Neuronal stem cell (in vitro differentiated cells): ENCODE measurements around the gene EFCC1.

Experiments
- DNase-seq: peaks from one replicate; pipeline ENCODE4 v3.0.0-alpha.2; 2013; ENCODE audit warnings: low spot score
- H2AFZ ChIP-seq: one replicate; pipeline ENCODE4 v1.6.1; 2013; ENCODE audit warnings: mild to moderate bottlenecking, low read length, inconsistent platforms
- H2AK5ac ChIP-seq: 2 replicates; pipeline ENCODE4 v1.6.1; 2013; ENCODE audit warnings: low read depth, mild to moderate bottlenecking, inconsistent platforms, low read length, moderate library complexity, mixed read lengths
- H2BK120ac ChIP-seq: 2 replicates; pipeline ENCODE4 v1.6.1; 2013; ENCODE audit warnings: low read depth, mild to moderate bottlenecking, inconsistent platforms, low read length, moderate library complexity, mixed read lengths
- H2BK12ac ChIP-seq: one replicate; pipeline ENCODE4 v1.6.1; 2013; ENCODE audit warnings: low read length, inconsistent platforms
- H2BK15ac ChIP-seq: 2 replicates; pipeline ENCODE4 v1.6.1; 2013; ENCODE audit warnings: mild to moderate bottlenecking, low read length, inconsistent platforms, mixed read lengths
- H2BK5ac ChIP-seq: one replicate; pipeline ENCODE4 v1.6.1; 2013; ENCODE audit warnings: inconsistent platforms, mild to moderate bottlenecking, low read length, moderate library complexity
- H3K14ac ChIP-seq: one replicate; pipeline ENCODE4 v1.6.1; 2013; ENCODE audit warnings: low read length, inconsistent platforms
- H3K18ac ChIP-seq: 2 replicates; pipeline ENCODE4 v1.6.1; 2013; ENCODE audit warnings: low read length, inconsistent platforms
- H3K23ac ChIP-seq: 2 replicates; pipeline ENCODE4 v1.6.1; 2013; ENCODE audit warnings: low read depth, mild to moderate bottlenecking, mixed read lengths, low read length, inconsistent platforms; ENCODE audit not compliant: poor library complexity
- H3K27ac ChIP-seq: replicated peaks from 3 replicates; pipeline ENCODE4 v1.5.1; 2013; ENCODE audit warnings: low read length, inconsistent platforms
- H3K27me3 ChIP-seq, 3 experiments: 2 replicates each; pipeline ENCODE4 v1.6.1; 2013; ENCODE audit warnings: low read length in 3 of 3, mild to moderate bottlenecking in 2 of 3, inconsistent platforms in 1 of 3, low read depth in 1 of 3, mixed read lengths in 1 of 3, moderate library complexity in 1 of 3; ENCODE audit not compliant: control insufficient read depth in 3 of 3, insufficient read depth in 3 of 3
- H3K36me3 ChIP-seq, 2 donors: replicated peaks in 1 of 2; 2 replicates each; pipeline ENCODE4 v1.6.1; 2013; ENCODE audit warnings: low read length in 2 of 2; ENCODE audit not compliant: control insufficient read depth in 2 of 2, insufficient read depth in 2 of 2
- H3K4ac ChIP-seq: 2 replicates; pipeline ENCODE4 v1.6.1; 2013; ENCODE audit warnings: inconsistent platforms, mild to moderate bottlenecking, low read length, moderate library complexity
- H3K4me1 ChIP-seq, 2 donors: 1 replicate in 1 of 2; 2 replicates in 1 of 2; pipeline ENCODE4 v1.6.1; 2013; ENCODE audit warnings: low read length in 2 of 2, low read depth in 1 of 2; ENCODE audit not compliant: control insufficient read depth in 2 of 2, insufficient read depth in 1 of 2
- H3K4me2 ChIP-seq: one replicate; pipeline ENCODE4 v1.6.1; 2013; ENCODE audit warnings: mild to moderate bottlenecking, low read length, inconsistent platforms; ENCODE audit not compliant: insufficient read depth, poor library complexity, severe bottlenecking
- H3K4me3 ChIP-seq, 2 donors: 2 replicates each; pipeline ENCODE4 v1.5.1; 2013; ENCODE audit warnings: low read length in 2 of 2, mild to moderate bottlenecking in 2 of 2, inconsistent platforms in 1 of 2, moderate library complexity in 1 of 2
- H3K79me1 ChIP-seq: one replicate; pipeline ENCODE4 v1.6.1; 2013; ENCODE audit warnings: low read depth, mild to moderate bottlenecking, inconsistent platforms, low read length, moderate library complexity
- H3K9ac ChIP-seq: one replicate; pipeline ENCODE4 v1.6.1; 2013; ENCODE audit warnings: mild to moderate bottlenecking, low read depth, low read length, inconsistent platforms; ENCODE audit not compliant: poor library complexity
- H3K9me3 ChIP-seq, 2 donors: replicated peaks in 1 of 2; 2 replicates each; pipeline versions ENCODE3 to v1.6.1; 2013; ENCODE audit warnings: low read length in 2 of 2, mild to moderate bottlenecking in 2 of 2, inconsistent platforms in 1 of 2, low read depth in 1 of 2, mixed read lengths in 1 of 2, moderate library complexity in 1 of 2; ENCODE audit not compliant: control insufficient read depth in 2 of 2, insufficient read depth in 1 of 2
- H4K8ac ChIP-seq: one replicate; pipeline ENCODE4 v1.6.1; 2013; ENCODE audit warnings: low read depth, mild to moderate bottlenecking, inconsistent platforms, low read length, moderate library complexity
- H4K91ac ChIP-seq: one replicate; pipeline ENCODE4 v1.6.1; 2013; ENCODE audit warnings: low read length, low read depth, mild to moderate bottlenecking, inconsistent platforms; ENCODE audit not compliant: poor library complexity
- WGBS, 2 donors: extraction: QIAGEN DNeasy Blood & Tissue Kit; methylation state at CpG; one replicate each; pipeline ENCODE4 v1.1.7; 2013; ENCODE audit warnings: missing lambda C conversion rate in 2 of 2, mixed read lengths in 1 of 2; ENCODE audit not compliant: insufficient read length in 2 of 2, insufficient replicate concordance in 1 of 2; ENCODE audit errors: extremely low coverage in 2 of 2; 5-methylcytosine and 5-hydroxymethylcytosine counted together

Gene EFCC1

GRCh38 chr3:129038121-129038855 is 37.2 kb downstream of the EFCC1 start:
- Histone ChIP-seq H3K27me3 (no peaks in the 10 kb centered on the region), H2BK12ac (peak overlapping the region; percentile 53), H3K79me1 (no peaks in the 10 kb centered on the region), H2AK5ac (no peak overlapping the region), H3K23ac (peak overlapping the region; percentile 67), H3K36me3 (peaks cover 0 to 74% of the 10 kb centered on the region in 2 donors), H3K4me3 (no peak overlapping the region), H2BK15ac (no peak overlapping the region), H4K8ac (no peak overlapping the region), H2AFZ (no peak overlapping the region), H3K18ac (peak overlapping the region; percentile 58), H4K91ac (no peak overlapping the region), H3K9me3 (peaks cover 2 to 14% of the 10 kb centered on the region in 2 donors), H3K27ac (no peak overlapping the region), H2BK120ac (no peak overlapping the region), H3K4me2 (no peak overlapping the region), H3K14ac (no peak overlapping the region), H2BK5ac (no peak overlapping the region), H3K4ac (no peak overlapping the region), H3K9ac (no peak overlapping the region), H3K4me1 (no peaks in the 10 kb centered on the region)
- DNase-seq: no peak
- WGBS, 2 donors: no CpG with 5 or more reads among the region's 10 CpGs

DNA sequence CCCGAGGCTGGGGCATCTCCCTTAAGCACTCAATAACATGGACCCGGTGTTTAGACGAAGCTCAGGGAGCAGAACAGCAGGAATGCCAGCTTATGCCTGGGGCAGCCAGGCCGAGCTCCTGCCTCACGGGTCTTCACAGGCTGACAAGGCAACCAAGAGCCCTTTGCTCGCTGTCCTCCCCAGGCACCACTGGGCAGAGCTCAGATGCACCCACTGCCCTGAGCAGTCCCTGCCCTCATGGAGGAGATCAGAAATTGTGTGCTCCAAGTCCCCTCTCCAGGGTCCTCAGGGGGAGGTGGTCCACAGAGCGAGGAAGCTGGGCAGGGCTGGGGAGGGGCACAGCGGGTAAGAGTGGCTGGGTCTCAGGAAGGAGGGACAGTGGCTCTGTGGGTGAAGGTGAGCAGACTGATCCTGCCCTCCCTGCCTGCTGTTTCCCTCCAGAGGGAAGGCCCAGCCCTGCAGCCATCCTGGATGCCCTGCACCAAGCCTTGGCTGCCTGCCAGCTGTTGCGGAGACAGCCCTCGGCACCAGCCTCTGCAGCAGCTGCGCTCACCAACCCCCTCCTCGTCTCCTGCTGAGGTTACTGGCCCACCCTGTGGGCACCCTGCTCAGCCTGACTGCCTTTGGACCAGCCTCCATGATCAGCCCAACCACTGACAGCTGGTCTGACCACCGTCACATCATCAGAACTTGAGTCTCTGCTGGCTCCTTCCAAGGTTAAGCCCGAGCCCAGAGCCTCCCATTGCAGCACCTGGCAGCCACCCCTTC is 38.4 kb downstream of the EFCC1 start:
- Histone ChIP-seq H2BK15ac (peak overlapping the region; percentile 20), H3K4me2 (no peak overlapping the region), H3K9ac (peak overlapping the region; percentile 24), H3K14ac (no peak overlapping the region), H3K79me1 (no peaks in the 10 kb centered on the region), H4K8ac (no peak overlapping the region), H3K27me3 (no peaks in the 10 kb centered on the region), H3K4me1 (no peaks in the 10 kb centered on the region), H2BK12ac (no peak overlapping the region), H3K18ac (no peak overlapping the region), H3K4ac (no peak overlapping the region), H2BK120ac (no peak overlapping the region), H2AFZ (no peak overlapping the region), H4K91ac (no peak overlapping the region), H3K36me3 (peaks cover 0 to 62% of the 10 kb centered on the region in 2 donors), H2AK5ac (peak overlapping the region; percentile 48), H3K27ac (no peak overlapping the region), H2BK5ac (no peak overlapping the region), H3K4me3 (no peak overlapping the region), H3K23ac (no peak overlapping the region), H3K9me3 (peaks cover 2 to 18% of the 10 kb centered on the region in 2 donors)
- DNase-seq: no peak
- WGBS, 2 donors: no CpG with 5 or more reads among the region's 14 CpGs

DNA sequence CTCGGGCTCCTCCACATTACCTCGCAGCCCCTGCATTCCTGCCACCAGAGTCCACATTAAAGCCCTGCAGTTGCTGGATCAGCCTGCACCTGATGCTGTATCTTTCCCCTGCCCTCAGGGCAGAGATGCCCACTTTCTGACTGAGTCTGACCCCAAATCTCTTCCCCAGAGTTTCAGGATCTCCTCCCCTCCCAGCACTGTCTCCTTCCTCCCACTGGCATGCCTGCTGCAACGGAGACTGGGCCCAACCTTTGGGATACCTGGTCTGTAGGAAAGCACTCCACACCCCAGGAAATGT is 38.9 kb downstream of the EFCC1 start:
- Histone ChIP-seq H2BK5ac (no peak overlapping the region), H3K9ac (no peak overlapping the region), H3K27ac (no peak overlapping the region), H4K8ac (no peak overlapping the region), H3K27me3 (no peaks in the 10 kb centered on the region), H3K79me1 (no peaks in the 10 kb centered on the region), H3K4me2 (no peak overlapping the region), H3K4me1 (no peaks in the 10 kb centered on the region), H3K18ac (no peak overlapping the region), H3K4ac (no peak overlapping the region), H2BK120ac (no peak overlapping the region), H3K14ac (no peak overlapping the region), H2AFZ (no peak overlapping the region), H2AK5ac (peak overlapping the region; percentile 48), H3K4me3 (no peak overlapping the region), H3K36me3 (peaks cover 0 to 57% of the 10 kb centered on the region in 2 donors), H2BK15ac (no peak overlapping the region), H3K23ac (no peak overlapping the region), H4K91ac (no peak overlapping the region), H3K9me3 (peaks cover 2 to 18% of the 10 kb centered on the region in 2 donors), H2BK12ac (no peak overlapping the region)
- no peak for DNase-seq
- no CpG with 5 or more reads among the region's 3 CpGs for WGBS, 2 donors

DNA sequence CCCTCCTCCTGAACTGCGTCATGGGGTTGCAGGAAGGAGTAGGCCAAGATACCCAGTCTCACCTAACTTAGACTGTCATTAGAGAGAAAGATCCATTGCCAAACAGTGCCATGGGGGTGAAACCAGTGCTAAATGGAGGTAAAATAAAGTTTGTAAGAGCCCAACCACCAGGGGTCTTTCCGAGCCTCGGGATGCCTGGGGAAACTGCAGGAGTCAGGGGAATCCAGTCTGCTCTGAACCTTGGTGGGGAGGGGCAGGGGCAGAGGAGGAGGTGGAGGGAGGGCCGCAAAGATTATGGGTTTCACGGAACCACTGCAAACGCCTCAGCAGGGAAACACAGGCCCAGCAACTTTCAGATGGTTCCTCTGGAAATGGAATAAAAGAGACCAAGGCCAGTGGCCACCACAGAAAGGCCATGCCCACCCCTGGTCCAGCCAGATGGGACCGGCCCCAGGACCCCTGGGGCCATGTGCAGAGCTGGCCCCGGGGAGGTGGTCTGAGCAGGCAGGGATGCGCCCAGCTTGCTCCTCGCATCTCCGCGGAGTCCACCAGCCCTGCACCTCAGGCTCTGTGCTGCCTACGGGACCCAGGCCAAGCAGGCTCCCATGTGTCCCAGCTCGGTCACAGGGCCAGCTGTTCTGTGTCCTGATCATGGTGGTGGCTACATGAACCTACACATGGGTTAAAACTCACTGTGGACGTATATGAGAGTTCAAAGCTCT is 39.6 kb downstream of the EFCC1 start:
- no peaks in the 10 kb centered on the region for H3K27me3 ChIP-seq
- H3K36me3 ChIP-seq: peaks cover 0 to 50% of the 10 kb centered on the region in 2 donors
- no peak overlapping the region for H3K9ac ChIP-seq
- no peak overlapping the region for H2BK12ac ChIP-seq
- no CpG with 5 or more reads among the region's 15 CpGs for WGBS, 2 donors
- no peak overlapping the region for H3K4me2 ChIP-seq
- peak overlapping the region; percentile 64 for H3K18ac ChIP-seq
- no peaks in the 10 kb centered on the region for H3K4me1 ChIP-seq
- H3K79me1 ChIP-seq: no peaks in the 10 kb centered on the region
- no peak overlapping the region for H2BK120ac ChIP-seq
- H3K9me3 ChIP-seq: peaks cover 2 to 18% of the 10 kb centered on the region in 2 donors
- no peak overlapping the region for H3K27ac ChIP-seq
- H2BK15ac ChIP-seq: peak overlapping the region; percentile 6
- no peak overlapping the region for H2AK5ac ChIP-seq
- no peak overlapping the region for H4K91ac ChIP-seq
- peak overlapping the region in 1 of 2 donors; percentile 26 for H3K4me3 ChIP-seq
- H3K4ac ChIP-seq: no peak overlapping the region
- no peak for DNase-seq
- H2AFZ ChIP-seq: no peak overlapping the region
- H3K23ac ChIP-seq: no peak overlapping the region
- no peak overlapping the region for H3K14ac ChIP-seq
- no peak overlapping the region for H2BK5ac ChIP-seq
- H4K8ac ChIP-seq: no peak overlapping the region
